Peyer's patch (tissue), 4 donors: ENCODE results near the gene SOBP. TPM values are rescaled to one million over a fixed set of nuclear protein-coding genes. Genes with fewer than 3 reads are reported as not detected.

Experiments
- DNase-seq, 3 donors: peaks; one replicate each; pipeline ENCODE4 v3.0.0-alpha.2; 2017 to 2019
- H3K27ac ChIP-seq, 4 donors: fragments of 200-600 bp; sonication (generic); one replicate each; pipeline ENCODE4 v1.5.1; 2016 to 2019
- H3K27me3 ChIP-seq, 2 donors: fragments of 200-600 bp; sonication (generic); one replicate each; pipeline ENCODE4 v1.5.1; 2019
- H3K36me3 ChIP-seq, 3 donors: fragments of 200-600 bp; sonication (generic); one replicate each; pipeline ENCODE4 v1.5.1; 2016 to 2019
- H3K4me1 ChIP-seq, 4 donors: fragments of 200-600 bp; sonication (generic); one replicate each; pipeline ENCODE4 v1.5.1; 2016 to 2019
- H3K4me3 ChIP-seq, 4 donors: fragments of 200-600 bp; sonication (generic); 1 replicate in 3 of 4; 2 replicates in 1 of 4; pipeline ENCODE4 v1.5.1; 2016 to 2019; ENCODE audit warnings: mild to moderate bottlenecking in 1 of 4
- H3K9me3 ChIP-seq, 4 donors: fragments of 200-600 bp; sonication (generic); one replicate each; pipeline ENCODE4 v1.5.1; 2016 to 2019; ENCODE audit warnings: mild to moderate bottlenecking in 1 of 4
- CTCF ChIP-seq, 6 experiments: fragments of 450-650 bp in 4 of 6; fragments of 200-600 bp in 2 of 6; sonication (generic) in 1 of 6; IDR thresholded peaks; one replicate each; pipeline ENCODE4 v1.5.1; 2017 to 2019; ENCODE audit warnings: antibody characterized with exemption in 6 of 6, mild to moderate bottlenecking in 3 of 6, moderate library complexity in 1 of 6
- POLR2A ChIP-seq, 2 donors: fragments of 450-650 bp; IDR thresholded peaks; one replicate each; pipeline ENCODE4 v1.5.1; 2017; ENCODE audit warnings: antibody characterized with exemption in 2 of 2, mild to moderate bottlenecking in 2 of 2, moderate library complexity in 2 of 2
- total RNA-seq, 4 donors: library from RNA; depleted of rRNA; stranded (reverse); fragments of >200 nt; gene quantifications; one replicate each; pipeline ENCODE4 v1.1.0, GENCODE V29; 2016

The SOBP gene
- total RNA-seq, 4 donors from 2014 or later = 0.35 to 13.2 (median 1.8) TPM

GRCh38 chr6:107561306-107561705, 71.4 kb downstream of the SOBP start:
- no peak for TF ChIP-seq POLR2A (IDR thresholded peaks at IDR 0.05)
- no peak for TF ChIP-seq CTCF (IDR thresholded peaks at IDR 0.05)
- Histone ChIP-seq H3K36me3 (no peaks in the 10 kb centered on the region), H3K4me1 (no peaks in the 10 kb centered on the region), H3K27me3 (no peaks in the 10 kb centered on the region), H3K4me3 (no peak overlapping the region), H3K27ac (no peak overlapping the region), H3K9me3 (no peaks in the 10 kb centered on the region)
- no peak for DNase-seq

GRCh38 chr6:107563694-107564588, 74.0 kb downstream of the SOBP start:
- no peaks in the 10 kb centered on the region for H3K9me3 ChIP-seq
- H3K36me3 ChIP-seq = no peaks in the 10 kb centered on the region
- H3K4me3 ChIP-seq = no peak overlapping the region
- no peaks in the 10 kb centered on the region for H3K27me3 ChIP-seq
- no peak for DNase-seq
- TF ChIP-seq CTCF (IDR thresholded peaks at IDR 0.05) (no peak), POLR2A (IDR thresholded peaks at IDR 0.05) (no peak)
- H3K4me1 ChIP-seq = no peaks in the 10 kb centered on the region
- no peak overlapping the region for H3K27ac ChIP-seq

- TF ChIP-seq CTCF (IDR thresholded peaks at IDR 0.05) = no peak
- no peak for TF ChIP-seq POLR2A (IDR thresholded peaks at IDR 0.05)
- Histone ChIP-seq H3K36me3 (no peaks in the 10 kb centered on the region), H3K27me3 (no peaks in the 10 kb centered on the region), H3K27ac (no peak overlapping the region), H3K4me3 (no peak overlapping the region), H3K4me1 (no peaks in the 10 kb centered on the region), H3K9me3 (no peaks in the 10 kb centered on the region)
- DNase-seq = no peak
Observed at GRCh38 chr6:107564589-107564951, 74.7 kb downstream of the SOBP start.

GRCh38 chr6:107565165-107565723, 75.3 kb downstream of the SOBP start:
- TF ChIP-seq CTCF (IDR thresholded peaks at IDR 0.05) (no peak), POLR2A (IDR thresholded peaks at IDR 0.05) (no peak)
- Histone ChIP-seq H3K4me1 (no peaks in the 10 kb centered on the region), H3K27me3 (no peaks in the 10 kb centered on the region), H3K9me3 (no peaks in the 10 kb centered on the region), H3K4me3 (no peak overlapping the region), H3K27ac (no peak overlapping the region), H3K36me3 (no peaks in the 10 kb centered on the region)
- no peak for DNase-seq

- no peaks in the 10 kb centered on the region for H3K27me3 ChIP-seq
- TF ChIP-seq CTCF (IDR thresholded peaks at IDR 0.05) (no peak), POLR2A (IDR thresholded peaks at IDR 0.05) (no peak)
- H3K4me1 ChIP-seq = no peaks in the 10 kb centered on the region
- no peaks in the 10 kb centered on the region for H3K9me3 ChIP-seq
- H3K4me3 ChIP-seq = no peak overlapping the region
- no peaks in the 10 kb centered on the region for H3K36me3 ChIP-seq
- H3K27ac ChIP-seq = no peak overlapping the region
- DNase-seq = no peak
Observed at GRCh38 chr6:107567643-107568042, 77.7 kb downstream of the SOBP start.
